HEK293 (cell line): ENCODE measurements around the gene FEZF1.

Source experiments
- CTCF ChIA-PET: fragments of 350-600 bp; formaldehyde crosslinking; extraction: SDS; loops from one replicate; lab custom pipeline; 2021; ENCODE audit warnings: antibody characterized with exemption; lab: Yijun Ruan, JAX
- POLR2A ChIA-PET: fragments of 300-600 bp; formaldehyde crosslinking; extraction: SDS; loops from one replicate; lab custom pipeline; 2020; ENCODE audit warnings: antibody characterized with exemption, inconsistent platforms; lab: Yijun Ruan, JAX
- H3K27ac ChIP-seq: fragments of 200-500 bp; sonication (Bioruptor generic); 2 replicates; pipeline ENCODE4 v1.5.1; 2014; ENCODE audit warnings: low read depth, low read length, control low read depth, inconsistent platforms; ENCODE audit errors: extremely low read depth
- H3K36me3 ChIP-seq, 2 experiments: fragments of 200-500 bp in 1 of 2; sonication (Bioruptor generic) in 1 of 2; 1 replicate in 1 of 2; 2 replicates in 1 of 2; pipeline ENCODE4 v1.5.1; 2014 to 2017; ENCODE audit warnings: inconsistent platforms in 2 of 2, low read length in 2 of 2; ENCODE audit not compliant: control insufficient read depth in 2 of 2, insufficient read depth in 1 of 2
- H3K4me1 ChIP-seq: fragments of 200-500 bp; sonication (Bioruptor generic); 2 replicates; pipeline ENCODE4 v1.5.1; 2014; ENCODE audit warnings: mild to moderate bottlenecking, low read length, inconsistent platforms; ENCODE audit not compliant: control insufficient read depth, insufficient read depth
- H3K4me3 ChIP-seq: 2 replicates; pipeline ENCODE4 v1.5.1; 2011; ENCODE audit warnings: low read depth, mild to moderate bottlenecking, control low read depth, low read length, moderate library complexity
- H3K9me3 ChIP-seq: fragments of 200-500 bp; sonication (Bioruptor generic); 2 replicates; pipeline ENCODE4 v1.5.1; 2014; ENCODE audit warnings: low read depth, low read length, inconsistent platforms; ENCODE audit not compliant: control insufficient read depth, insufficient read depth
- GLI2 ChIP-seq: fragments of 450-650 bp; formaldehyde crosslinking; IDR thresholded peaks from 2 replicates; pipeline ENCODE4; 2017; ENCODE audit warnings: missing biosample characterization, missing genetic modification characterization, low read depth, borderline replicate concordance
- HOXA7 ChIP-seq: sonication (generic); formaldehyde crosslinking; IDR thresholded peaks from 2 replicates; pipeline ENCODE4 v1.8.1; 2022; ENCODE audit warnings: missing genetic modification reagents, borderline replicate concordance
- IKZF3 ChIP-seq: fragments of 450-650 bp; IDR thresholded peaks from 2 replicates; pipeline ENCODE4 v1.5.0; 2018; ENCODE audit warnings: missing biosample characterization, mild to moderate bottlenecking, missing genetic modification characterization, moderate library complexity
- PATZ1 ChIP-seq: fragments of 450-650 bp; formaldehyde crosslinking; IDR thresholded peaks from 2 replicates; pipeline ENCODE4 v1.5.1; 2016; ENCODE audit warnings: missing biosample characterization, missing genetic modification characterization
- REPIN1 ChIP-seq: fragments of 450-650 bp; formaldehyde crosslinking; IDR thresholded peaks from 2 replicates; pipeline ENCODE4 v1.5.1; 2017; ENCODE audit warnings: missing biosample characterization, missing genetic modification characterization, low read depth
- SALL2 ChIP-seq: fragments of 450-650 bp; formaldehyde crosslinking; IDR thresholded peaks from 2 replicates; pipeline ENCODE4 v1.5.0; 2017; ENCODE audit warnings: missing biosample characterization, mild to moderate bottlenecking, missing genetic modification characterization, borderline replicate concordance
- SP2 ChIP-seq: fragments of 450-650 bp; formaldehyde crosslinking; IDR thresholded peaks from 2 replicates; pipeline ENCODE4 v1.5.1; 2016; ENCODE audit warnings: missing biosample characterization, missing genetic modification characterization
- TCF7L2 ChIP-seq: IDR thresholded peaks from 2 replicates; pipeline ENCODE4 v1.6.1; 2011; ENCODE audit warnings: low read depth, mild to moderate bottlenecking, inconsistent platforms, low read length, moderate library complexity, borderline replicate concordance
- YY2 ChIP-seq: fragments of 450-650 bp; formaldehyde crosslinking; IDR thresholded peaks from 2 replicates; pipeline ENCODE4 v1.5.1; 2016; ENCODE audit warnings: missing biosample characterization, missing genetic modification characterization
- ZBTB11 ChIP-seq: fragments of 450-650 bp; formaldehyde crosslinking; conservative IDR thresholded peaks from 2 replicates; pipeline ENCODE4 v1.5.1; 2016; ENCODE audit warnings: low read depth, missing biosample characterization, missing genetic modification characterization
- ZBTB48 ChIP-seq: fragments of 450-650 bp; formaldehyde crosslinking; IDR thresholded peaks from 2 replicates; pipeline ENCODE4 v1.5.1; 2016; ENCODE audit warnings: missing biosample characterization, missing genetic modification characterization
- ZFP37 ChIP-seq: fragments of 450-650 bp; formaldehyde crosslinking; IDR thresholded peaks from 2 replicates; pipeline ENCODE4 v1.5.1; 2016; ENCODE audit warnings: missing biosample characterization, missing genetic modification characterization
- ZNF112 ChIP-seq: fragments of 450-650 bp; formaldehyde crosslinking; IDR thresholded peaks from 2 replicates; pipeline ENCODE4 v1.5.0; 2017; ENCODE audit warnings: missing biosample characterization, missing genetic modification characterization
- ZNF362 ChIP-seq: fragments of 450-650 bp; formaldehyde crosslinking; IDR thresholded peaks from 2 replicates; pipeline ENCODE4 v1.5.1; 2016; ENCODE audit warnings: missing biosample characterization, missing genetic modification characterization
- ZNF366 ChIP-seq: fragments of 450-650 bp; formaldehyde crosslinking; conservative IDR thresholded peaks from 2 replicates; pipeline ENCODE4 v1.5.1; 2016; ENCODE audit warnings: missing biosample characterization, missing genetic modification characterization
- ZNF544 ChIP-seq: fragments of 450-650 bp; formaldehyde crosslinking; IDR thresholded peaks from 2 replicates; pipeline ENCODE4 v1.5.0; 2017; ENCODE audit warnings: missing biosample characterization, missing genetic modification characterization
- ZNF560 ChIP-seq: fragments of 450-650 bp; formaldehyde crosslinking; IDR thresholded peaks from 2 replicates; pipeline ENCODE4 v1.5.1; 2017; ENCODE audit warnings: missing biosample characterization, missing genetic modification characterization, borderline replicate concordance
- ZNF768 ChIP-seq: fragments of 450-650 bp; formaldehyde crosslinking; IDR thresholded peaks from 2 replicates; pipeline ENCODE4 v1.5.1; 2018; ENCODE audit warnings: missing biosample characterization, mild to moderate bottlenecking, missing genetic modification characterization
- ZNF843 ChIP-seq: fragments of 450-650 bp; formaldehyde crosslinking; IDR thresholded peaks from 2 replicates; pipeline ENCODE4 v1.5.1; 2016; ENCODE audit warnings: missing biosample characterization, missing genetic modification characterization
- TF ChIP-seq, protein P1 (sequence below): fragments of 450-650 bp; IDR thresholded peaks from 2 replicates; pipeline ENCODE4 v1.5.1; 2018; ENCODE audit warnings: missing biosample characterization, mild to moderate bottlenecking, missing genetic modification characterization
- TF ChIP-seq, protein P2 (sequence below): sonication (generic); formaldehyde crosslinking; IDR thresholded peaks from 2 replicates; pipeline ENCODE4 v1.8.1; 2022; ENCODE audit warnings: mild to moderate bottlenecking, moderate library complexity, missing genetic modification reagents
- TF ChIP-seq, protein P3 (sequence below): fragments of 450-650 bp; formaldehyde crosslinking; IDR thresholded peaks from 2 replicates; pipeline ENCODE4 v1.5.1; 2016; ENCODE audit warnings: missing biosample characterization, missing genetic modification characterization

The FEZF1 gene

GRCh38 chr7:122312789-122313188, 8.2 kb upstream of the FEZF1 start:
- no peaks in the 10 kb centered on the region for H3K4me1 ChIP-seq
- no peak overlapping the region for H3K27ac ChIP-seq
- H3K36me3 ChIP-seq: no peaks in the 10 kb centered on the region
- POLR2A ChIA-PET: no interaction called here
- no peak overlapping the region for H3K4me3 ChIP-seq
- TF ChIP-seq ZNF560 (tag by site-specific recombination) (no peak), HOXA7 (no peak), ZNF544 (tag by site-specific recombination) (no peak), ZBTB48 (tag by site-specific recombination) (no peak), PATZ1 (tag by site-specific recombination) (no peak), TCF7L2 (no peak), ZFP37 (tag by site-specific recombination) (no peak)
- TF ChIP-seq, protein P1, sequence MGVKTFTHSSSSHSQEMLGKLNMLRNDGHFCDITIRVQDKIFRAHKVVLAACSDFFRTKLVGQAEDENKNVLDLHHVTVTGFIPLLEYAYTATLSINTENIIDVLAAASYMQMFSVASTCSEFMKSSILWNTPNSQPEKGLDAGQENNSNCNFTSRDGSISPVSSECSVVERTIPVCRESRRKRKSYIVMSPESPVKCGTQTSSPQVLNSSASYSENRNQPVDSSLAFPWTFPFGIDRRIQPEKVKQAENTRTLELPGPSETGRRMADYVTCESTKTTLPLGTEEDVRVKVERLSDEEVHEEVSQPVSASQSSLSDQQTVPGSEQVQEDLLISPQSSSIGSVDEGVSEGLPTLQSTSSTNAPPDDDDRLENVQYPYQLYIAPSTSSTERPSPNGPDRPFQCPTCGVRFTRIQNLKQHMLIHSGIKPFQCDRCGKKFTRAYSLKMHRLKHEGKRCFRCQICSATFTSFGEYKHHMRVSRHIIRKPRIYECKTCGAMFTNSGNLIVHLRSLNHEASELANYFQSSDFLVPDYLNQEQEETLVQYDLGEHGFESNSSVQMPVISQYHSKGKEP (tag by site-specific recombination): no peak
- TF ChIP-seq, protein P2, sequence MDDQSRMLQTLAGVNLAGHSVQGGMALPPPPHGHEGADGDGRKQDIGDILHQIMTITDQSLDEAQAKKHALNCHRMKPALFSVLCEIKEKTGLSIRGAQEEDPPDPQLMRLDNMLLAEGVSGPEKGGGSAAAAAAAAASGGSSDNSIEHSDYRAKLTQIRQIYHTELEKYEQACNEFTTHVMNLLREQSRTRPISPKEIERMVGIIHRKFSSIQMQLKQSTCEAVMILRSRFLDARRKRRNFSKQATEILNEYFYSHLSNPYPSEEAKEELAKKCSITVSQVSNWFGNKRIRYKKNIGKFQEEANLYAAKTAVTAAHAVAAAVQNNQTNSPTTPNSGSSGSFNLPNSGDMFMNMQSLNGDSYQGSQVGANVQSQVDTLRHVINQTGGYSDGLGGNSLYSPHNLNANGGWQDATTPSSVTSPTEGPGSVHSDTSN: no peak
- no peaks in the 10 kb centered on the region for H3K9me3 ChIP-seq
- CTCF ChIA-PET: no interaction called here

DNA sequence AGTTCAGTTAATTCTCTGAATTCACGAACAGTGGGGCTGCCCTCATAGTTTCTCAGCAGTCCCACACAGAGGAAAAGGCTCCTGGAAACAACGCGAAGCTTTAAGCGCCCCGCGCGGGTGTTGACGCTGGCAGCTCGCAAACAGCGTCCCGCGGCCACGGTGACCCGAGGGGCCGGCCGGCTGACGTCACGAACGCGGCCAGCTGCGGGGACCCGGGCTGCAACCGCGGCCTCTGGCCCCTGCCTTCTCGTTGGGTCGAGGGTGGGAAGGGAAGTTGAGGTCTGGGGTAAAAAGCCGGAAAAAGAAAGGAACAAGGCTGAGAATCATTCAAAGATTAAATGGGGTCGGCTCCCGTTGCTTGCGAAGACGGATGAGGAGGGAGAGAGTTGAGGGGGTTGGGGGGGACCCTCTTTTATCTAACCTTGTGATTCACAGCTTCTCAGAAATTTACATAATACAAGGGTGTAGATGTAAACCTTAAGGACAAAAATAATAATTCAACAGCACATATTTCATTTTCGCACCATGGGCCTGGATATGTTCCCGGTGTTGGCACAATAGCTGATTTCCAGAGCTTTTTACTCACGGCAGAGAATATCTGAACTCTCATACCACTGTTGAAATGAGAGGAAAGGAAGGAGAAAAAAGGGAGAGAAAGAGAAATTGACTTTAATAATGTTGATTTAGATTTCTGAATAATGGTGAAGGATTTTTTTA, 7.3 kb upstream of the FEZF1 start:
- H3K36me3 ChIP-seq: no peaks in the 10 kb centered on the region
- H3K4me1 ChIP-seq: no peaks in the 10 kb centered on the region
- no peaks in the 10 kb centered on the region for H3K9me3 ChIP-seq
- ChIA-PET POLR2A (no interaction called here), CTCF (no interaction called here)
- H3K4me3 ChIP-seq: no peak overlapping the region
- no peak overlapping the region for H3K27ac ChIP-seq
- TF ChIP-seq, protein P1 (tag by site-specific recombination): no peak
- TF ChIP-seq ZNF112 (no peak), YY2 (tag by site-specific recombination) (no peak), IKZF3 (tag by site-specific recombination) (no peak), ZBTB11 (tag by site-specific recombination) (no peak), SP2 (no peak), ZNF366 (tag by site-specific recombination) (no peak), REPIN1 (no peak), ZNF768 (tag by site-specific recombination) (no peak), ZNF843 (tag by site-specific recombination) (no peak), ZNF362 (tag by site-specific recombination) (no peak), SALL2 (no peak), GLI2 (tag by site-specific recombination) (no peak)
- TF ChIP-seq, protein P3, sequence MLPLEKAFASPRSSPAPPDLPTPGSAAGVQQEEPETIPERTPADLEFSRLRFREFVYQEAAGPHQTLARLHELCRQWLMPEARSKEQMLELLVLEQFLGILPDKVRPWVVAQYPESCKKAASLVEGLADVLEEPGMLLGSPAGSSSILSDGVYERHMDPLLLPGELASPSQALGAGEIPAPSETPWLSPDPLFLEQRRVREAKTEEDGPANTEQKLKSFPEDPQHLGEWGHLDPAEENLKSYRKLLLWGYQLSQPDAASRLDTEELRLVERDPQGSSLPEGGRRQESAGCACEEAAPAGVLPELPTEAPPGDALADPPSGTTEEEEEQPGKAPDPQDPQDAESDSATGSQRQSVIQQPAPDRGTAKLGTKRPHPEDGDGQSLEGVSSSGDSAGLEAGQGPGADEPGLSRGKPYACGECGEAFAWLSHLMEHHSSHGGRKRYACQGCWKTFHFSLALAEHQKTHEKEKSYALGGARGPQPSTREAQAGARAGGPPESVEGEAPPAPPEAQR (tag by site-specific recombination): no peak
